HCT116 (cell line): ENCODE measurements around the gene FCGR3A. TPM values are rescaled to one million over a fixed set of nuclear protein-coding genes. Genes with fewer than 3 reads are reported as not detected.
"Not testable (repeated sequence)": the region's sequence is repeated elsewhere in the genome, so short reads cannot be mapped to it uniquely, and the experiment has no call there.

Experiments
- ATAC-seq: fragments of 200-7000 bp; cut with Tn5 transposase; 2 replicates; pipeline ENCODE4 v1.9.1; 2020; ENCODE audit warnings: mild to moderate bottlenecking, moderate library complexity
- BruUV-seq: library from RNA; stranded (reverse); fragments of 400-500 nt; replicated peaks from 2 replicates; lab custom pipeline; 2021; lab: Mats Ljungman, UMichigan
- CTCF ChIA-PET: fragments of 300-600 bp; sonication (Branson Sonifier 250); formaldehyde crosslinking; loops from one replicate; lab custom pipeline; 2021; ENCODE audit warnings: antibody characterized with exemption; lab: Charles Lee
- POLR2A ChIA-PET: fragments of 300-600, 350-600 bp; sonication (Branson Sonifier 250); formaldehyde crosslinking; loops from one replicate; lab custom pipeline; 2021; ENCODE audit warnings: antibody characterized with exemption; lab: Charles Lee
- RAD21 ChIA-PET, 2 experiments: fragments of 300-600 bp; sonication (Branson Sonifier 250); formaldehyde crosslinking; loops; one replicate each; lab custom pipeline; 2023; ENCODE audit warnings: low total read pairs in 2 of 2; ENCODE audit not compliant: uncharacterized antibody in 2 of 2, unreplicated experiment in 2 of 2, low non-redundant PET in 1 of 2; lab: Charles Lee
- DNase-seq: peaks from one replicate; pipeline ENCODE4 v3.0.0-alpha.2; 2010; ENCODE audit warnings: low read depth, low spot score
- H2AFZ ChIP-seq: fragments of 200-600 bp; shearing (Covaris generic), sonication (generic); 2 replicates; pipeline ENCODE4 v1.6.1; 2017; ENCODE audit warnings: low read depth, mixed run types, mixed read lengths, antibody characterized with exemption, low read length; ENCODE audit not compliant: poor library complexity, severe bottlenecking
- H3K27ac ChIP-seq: 2 replicates; pipeline ENCODE4 v1.5.1; 2012; ENCODE audit warnings: low read depth, low read length
- H3K27me3 ChIP-seq: fragments of 200-600 bp; sonication (generic); 2 replicates; pipeline ENCODE4 v1.6.1; 2016; ENCODE audit warnings: mixed run types, low read length, mixed read lengths; ENCODE audit not compliant: insufficient read depth
- H3K36me3 ChIP-seq, 2 experiments: fragments of 200-500 bp in 1 of 2; fragments of 200-600 bp in 1 of 2; sonication (Bioruptor generic) in 1 of 2; sonication (generic) in 1 of 2; 2 replicates each; pipeline versions ENCODE4 v1.5.1 to v1.6.1; 2014 to 2016; ENCODE audit warnings: low read length in 2 of 2, inconsistent platforms in 1 of 2, mixed read lengths in 1 of 2, mixed run types in 1 of 2; ENCODE audit not compliant: insufficient read depth in 2 of 2, control insufficient read depth in 1 of 2
- H3K4me1 ChIP-seq, 2 experiments: fragments of 200-600 bp in 1 of 2; sonication (generic) in 1 of 2; 2 replicates each; pipeline versions ENCODE4 v1.5.1 to v1.6.1; 2012 to 2017; ENCODE audit warnings: low read length in 2 of 2, inconsistent platforms in 1 of 2, mild to moderate bottlenecking in 1 of 2, mixed read lengths in 1 of 2, mixed run types in 1 of 2, moderate library complexity in 1 of 2; ENCODE audit not compliant: insufficient read depth in 2 of 2, control insufficient read depth in 1 of 2
- H3K4me2 ChIP-seq: fragments of 200-600 bp; sonication (generic); 2 replicates; pipeline ENCODE4 v1.6.1; 2017; ENCODE audit warnings: mixed run types, low read length, mixed read lengths
- H3K4me3 ChIP-seq, 2 experiments: fragments of 200-600 bp in 1 of 2; sonication (generic) in 1 of 2; replicated peaks in 1 of 2; 2 replicates each; pipeline ENCODE4 v1.5.1; 2011 to 2016; ENCODE audit warnings: low read length in 2 of 2, control low read depth in 1 of 2, low read depth in 1 of 2, mild to moderate bottlenecking in 1 of 2, mixed read lengths in 1 of 2, mixed run types in 1 of 2
- H3K79me2 ChIP-seq: fragments of 200-600 bp; sonication (generic); 2 replicates; pipeline ENCODE4 v1.6.1; 2017; ENCODE audit warnings: mild to moderate bottlenecking, mixed run types, low read length, moderate library complexity, mixed read lengths; ENCODE audit not compliant: insufficient read depth
- H3K9ac ChIP-seq: fragments of 200-600 bp; sonication (generic); 2 replicates; pipeline ENCODE4 v1.6.1; 2016; ENCODE audit warnings: low read length, mixed read lengths
- H3K9me2 ChIP-seq: fragments of 200-600 bp; sonication (generic), shearing (Covaris generic); 2 replicates; pipeline ENCODE4 v1.6.1; 2017; ENCODE audit warnings: mixed run types, mild to moderate bottlenecking, moderate library complexity; ENCODE audit not compliant: insufficient read depth
- H3K9me3 ChIP-seq, 2 experiments: fragments of 200-500 bp in 1 of 2; fragments of 200-600 bp in 1 of 2; sonication (Bioruptor generic) in 1 of 2; sonication (generic) in 1 of 2; 2 replicates each; pipeline ENCODE4 v1.6.1; 2014 to 2017; ENCODE audit warnings: low read length in 2 of 2, mixed read lengths in 2 of 2, inconsistent platforms in 1 of 2, low read depth in 1 of 2, mild to moderate bottlenecking in 1 of 2, mixed run types in 1 of 2, moderate library complexity in 1 of 2; ENCODE audit not compliant: control insufficient read depth in 1 of 2, insufficient read depth in 1 of 2
- H4K20me1 ChIP-seq: fragments of 200-600 bp; sonication (generic), shearing (Covaris generic); 2 replicates; pipeline ENCODE4 v1.6.1; 2017; ENCODE audit warnings: mixed run types, mild to moderate bottlenecking, moderate library complexity; ENCODE audit not compliant: insufficient read depth
- ELF1 ChIP-seq: IDR thresholded peaks from 2 replicates; pipeline ENCODE4 v1.6.1; 2012; ENCODE audit warnings: low read depth, borderline replicate concordance
- EZH2 ChIP-seq: fragments of 200-600 bp; sonication (generic); IDR thresholded peaks from 2 replicates; pipeline ENCODE4 v1.6.1; 2017; ENCODE audit warnings: antibody characterized with exemption, mixed run types
- FOSL1 ChIP-seq: IDR thresholded peaks from 2 replicates; pipeline ENCODE4 v1.6.1; 2012; ENCODE audit warnings: low read depth
- ZNF274 ChIP-seq: fragments of 200-500 bp; sonication (Bioruptor generic); IDR thresholded peaks from 2 replicates; pipeline ENCODE4 v1.6.1; 2014; ENCODE audit warnings: mild to moderate bottlenecking, low read depth, low read length, inconsistent platforms
- intact Hi-C: fragments of 100-400 bp; cut with micrococcal nuclease; formaldehyde crosslinking; loops from 2 replicates; pipeline ENCODE4 v1.10.0; 2022
- total RNA-seq: library from RNA; stranded (reverse); gene quantifications from one replicate; pipeline ENCODE4 v1.2.1, GENCODE V29; 2021; ENCODE audit not compliant: unreplicated experiment

The FCGR3A gene
- total RNA-seq, 1 experiment from 2014 or later, result 0.17 TPM

DNA sequence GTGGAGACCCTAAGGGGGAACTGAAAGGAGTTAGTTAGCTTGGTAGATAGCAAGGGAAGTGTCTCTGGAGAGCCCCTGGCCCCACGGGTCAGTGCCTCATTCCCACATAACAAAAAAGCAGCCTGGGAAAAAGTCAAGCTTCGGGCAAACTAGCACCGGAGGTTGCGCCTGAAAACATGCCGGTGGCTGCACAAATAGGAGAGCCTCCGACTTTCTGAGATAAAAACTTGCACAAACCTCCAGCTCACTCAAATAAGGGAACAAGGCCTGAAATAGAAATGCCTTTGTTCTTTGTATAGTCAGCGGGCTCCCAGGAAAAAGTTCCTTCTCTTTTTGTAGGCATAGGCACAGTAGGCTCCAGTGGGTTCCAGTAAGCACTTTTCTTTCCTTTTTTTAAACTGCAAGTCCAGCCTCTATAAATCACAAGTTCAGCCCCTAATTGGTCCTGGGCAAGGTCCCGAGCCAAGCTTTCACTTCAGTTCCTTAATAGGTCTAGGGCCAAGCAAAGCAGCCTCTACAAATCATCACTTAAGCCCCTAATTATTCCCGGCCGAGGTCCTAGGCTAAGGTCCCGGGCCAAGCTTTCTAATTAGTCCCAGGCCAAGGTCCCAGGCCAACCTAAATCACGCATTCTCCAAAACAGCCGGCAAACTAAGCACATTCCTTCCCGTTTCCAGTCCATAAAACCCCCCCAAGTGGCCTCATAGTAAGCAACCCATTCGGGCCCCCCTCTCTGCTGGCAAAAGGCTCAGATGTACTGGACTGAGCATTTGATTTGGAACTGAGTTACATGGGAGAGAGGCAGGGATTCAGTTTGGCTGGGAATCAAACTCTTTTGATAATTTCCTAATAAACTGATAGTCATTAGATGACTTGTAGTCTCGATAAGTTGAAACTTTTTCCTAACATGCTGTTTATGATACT, 16.7 kb downstream of the FCGR3A start:
- POLR2A ChIA-PET, H3K79me2 ChIP-seq, H3K27me3 ChIP-seq, H3K27ac ChIP-seq, RAD21 ChIA-PET, H3K4me1 ChIP-seq, H2AFZ ChIP-seq, BruUV-seq, H3K9ac ChIP-seq, H4K20me1 ChIP-seq, H3K9me3 ChIP-seq, intact Hi-C loops, H3K4me3 ChIP-seq, H3K36me3 ChIP-seq, H3K4me2 ChIP-seq, H3K9me2 ChIP-seq, DNase-seq, ATAC-seq: not testable (repeated sequence)
- CTCF ChIA-PET, result interaction anchor here (1.6 kb wide), 1 partner anchor 46 kb away, joined by 3 read pairs; no protein-coding TSS in a partner anchor

DNA sequence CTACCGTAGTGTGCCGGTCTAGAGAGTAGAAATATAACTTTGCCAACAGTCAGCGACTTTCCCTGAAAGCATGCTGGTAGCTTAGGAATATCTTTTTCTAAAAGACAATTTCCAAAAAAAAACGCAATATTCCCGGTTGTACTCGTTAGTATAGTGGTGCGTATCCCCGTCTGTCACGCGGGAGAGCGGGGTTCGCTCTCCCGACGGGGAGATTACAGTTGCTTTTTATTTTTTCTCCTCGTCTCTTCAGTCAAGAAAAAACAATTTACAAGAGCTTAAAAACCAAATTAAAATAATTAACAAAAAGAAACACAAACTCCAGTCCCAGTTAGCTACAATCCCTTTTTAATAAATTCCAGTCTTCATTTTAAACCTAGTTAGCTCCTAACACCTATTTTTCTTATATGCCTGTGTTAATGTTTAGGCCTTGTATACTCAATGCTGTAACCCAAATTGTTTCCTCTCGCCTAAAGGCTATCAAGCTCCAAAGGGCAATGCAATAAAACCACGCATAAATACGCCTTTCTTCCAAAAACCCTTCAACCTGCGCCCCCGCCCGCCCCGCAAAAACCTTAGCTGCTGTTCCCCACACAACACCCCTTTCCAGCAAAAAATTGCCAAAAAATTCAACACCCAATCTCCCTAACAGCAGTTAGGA, 17.5 kb downstream of the FCGR3A start:
- ChIA-PET CTCF (interaction anchor here (1.6 kb wide), 1 partner anchor 45 kb away, joined by 3 read pairs; no protein-coding TSS in a partner anchor), RAD21 (no interaction called here)
- Histone ChIP-seq H4K20me1 (no peaks in the 10 kb centered on the region), H3K27me3 (no peaks in the 10 kb centered on the region), H3K9ac (no peak overlapping the region), H3K36me3 (no peaks in the 10 kb centered on the region), H2AFZ (no peak overlapping the region), H3K4me2 (peak overlapping the region; percentile 67), H3K4me3 (no peak overlapping the region), H3K79me2 (no peaks in the 10 kb centered on the region)
- BruUV-seq, result no TSS peak
- intact Hi-C loops, result no loop called here
- TF ChIP-seq ELF1 (no peak), ZNF274 (no peak), EZH2 (no peak), FOSL1 (no peak)
- TF ChIP-seq, all 23 proteins: peak for 0
- Histone ChIP-seq H3K4me1 (peaks cover 5 to 7% of the 10 kb centered on the region in 2 experiments; a peak in 3 of 4 replicates), H3K27ac (no peak overlapping the region), H3K9me2 (no peaks in the 10 kb centered on the region), H3K9me3 (no peaks in the 10 kb centered on the region)
- POLR2A ChIA-PET, result no interaction called here
- ATAC-seq (no peak), DNase-seq (no peak)
